ENCODE measurements around the gene ENGASE. TPM values are rescaled to one million over a fixed set of nuclear protein-coding genes. Genes with fewer than 3 reads are reported as not detected.

ENGASE gene
- polyA plus RNA-seq, 1 of the 3 experiments (the other 2 are of a cell fraction): 30.1 TPM

- peaks cover 7 to 48% of the 10 kb centered on the region in 2 experiments for H3K36me3 ChIP-seq (replicated peaks in 1 of 2; ENCODE audit: control insufficient read depth in 1 of 2, insufficient read depth in 2 of 2, low read length in 1 of 2)
These were observed 10.7 kb downstream of the ENGASE start for GRCh38 chr17:79085154-79085920.

GRCh38 chr17:79085921-79086551 lies 11.4 kb downstream of the ENGASE start:
- ChIA-PET POLR2A (interaction anchor here (1.7 kb wide), 1 partner anchor 59 kb away, joined by 7 read pairs; no protein-coding TSS in a partner anchor), CTCF (interaction anchor here (1.1 to 45.1 kb wide), 25 partner anchors 12 to 317 kb away, joined by 3 to 1305 read pairs (median 22); partner anchors contain the start of gene ENGASE)
- H3K4me2 ChIP-seq: no peak overlapping the region
- no peaks in the 10 kb centered on the region for H3K9me2 ChIP-seq
- H3K27me3 ChIP-seq (ENCODE audit: insufficient read depth): no peaks in the 10 kb centered on the region
- H3F3A ChIP-seq (replicated peaks; ENCODE audit: insufficient read depth): peaks cover 3% of the 10 kb centered on the region
- H2AFZ ChIP-seq (ENCODE audit: low read depth): no peak overlapping the region
- no peak overlapping the region for H3K9ac ChIP-seq
- H4K20me1 ChIP-seq (ENCODE audit: insufficient read depth): peaks cover 31% of the 10 kb centered on the region
- H3K27ac ChIP-seq (ENCODE audit: low read depth in 2 of 2, low read length in 1 of 2): no peak overlapping the region
- H3K36me3 ChIP-seq (replicated peaks in 1 of 2; ENCODE audit: control insufficient read depth in 1 of 2, insufficient read depth in 2 of 2, low read length in 1 of 2): peaks cover 7 to 43% of the 10 kb centered on the region in 2 experiments
- DNase-seq: no peak
- H3K4me1 ChIP-seq (ENCODE audit: control insufficient read depth in 1 of 2, insufficient read depth in 2 of 2, low read depth in 1 of 2, low read length in 1 of 2): peaks cover 0 to 13% of the 10 kb centered on the region in 2 experiments; a peak in 1 of 4 replicates
- no peak overlapping the region for H3K4me3 ChIP-seq (ENCODE audit: low read depth in 2 of 2, low read length in 1 of 2)
- WGBS (ENCODE audit: low lambda C conversion rate): 91% methylated on average over 26 of the region's 28 CpGs
- H3K9me3 ChIP-seq: no peaks in the 10 kb centered on the region
- no peaks in the 10 kb centered on the region for H3K79me2 ChIP-seq (ENCODE audit: insufficient read depth)
- TF ChIP-seq TEAD4 (IDR thresholded peaks at IDR 0.05; ENCODE audit: borderline replicate concordance, insufficient read depth) (no peak), JUND (IDR thresholded peaks at IDR 0.05) (no peak), YY1 (IDR thresholded peaks at IDR 0.05; ENCODE audit: low read depth) (no peak), NRF1 (IDR thresholded peaks at IDR 0.05; ENCODE audit: low read depth, low read length) (no peak), CTCF (IDR thresholded peaks at IDR 0.05) (no peak), REST (IDR thresholded peaks at IDR 0.05; ENCODE audit: low read depth, low read length) (no peak), MXI1 (IDR thresholded peaks at IDR 0.05; ENCODE audit: low read depth, low read length) (no peak), RAD21 (IDR thresholded peaks at IDR 0.05; ENCODE audit: low read length) (no peak), TAF1 (IDR thresholded peaks at IDR 0.05; ENCODE audit: borderline replicate concordance, low read depth, low read length) (no peak), MAX (IDR thresholded peaks at IDR 0.05; ENCODE audit: low read depth) (no peak), TCF12 (IDR thresholded peaks at IDR 0.05) (no peak), MEF2A (IDR thresholded peaks at IDR 0.05; ENCODE audit: borderline replicate concordance, low read depth) (no peak), FOXM1 (IDR thresholded peaks at IDR 0.05; ENCODE audit: low read depth) (no peak), EP300 (IDR thresholded peaks at IDR 0.05; ENCODE audit: borderline replicate concordance in 1 of 2, low read depth in 1 of 2, low read length in 1 of 2) (no peak)

More at GRCh38 chr17:79085154-79085920, 10.7 kb downstream of the ENGASE start:
- Histone ChIP-seq H3K79me2 (ENCODE audit: insufficient read depth) (no peaks in the 10 kb centered on the region), H2AFZ (ENCODE audit: low read depth) (no peak overlapping the region), H3K27ac (ENCODE audit: low read depth in 2 of 2, low read length in 1 of 2) (no peak overlapping the region), H3K27me3 (ENCODE audit: insufficient read depth) (no peaks in the 10 kb centered on the region), H3F3A (replicated peaks; ENCODE audit: insufficient read depth) (peaks cover 3% of the 10 kb centered on the region), H3K9me2 (no peaks in the 10 kb centered on the region), H4K20me1 (ENCODE audit: insufficient read depth) (peaks cover 31% of the 10 kb centered on the region), H3K9me3 (no peaks in the 10 kb centered on the region), H3K9ac (no peak overlapping the region), H3K4me1 (ENCODE audit: control insufficient read depth in 1 of 2, insufficient read depth in 2 of 2, low read depth in 1 of 2, low read length in 1 of 2) (peaks cover 0 to 13% of the 10 kb centered on the region in 2 experiments; a peak in 1 of 4 replicates), H3K4me2 (no peak overlapping the region), H3K4me3 (ENCODE audit: low read depth in 2 of 2, low read length in 1 of 2) (no peak overlapping the region)
- DNase-seq: no peak
- WGBS (ENCODE audit: low lambda C conversion rate): 87% methylated on average over 19 of the region's 30 CpGs
- POLR2A ChIA-PET: interaction anchor here (1.7 kb wide), 1 partner anchor 58 kb away, joined by 7 read pairs; no protein-coding TSS in a partner anchor
- CTCF ChIA-PET: interaction anchor here (0.9 to 45.1 kb wide), 21 partner anchors 11 to 623 kb away, joined by 3 to 1305 read pairs (median 8); partner anchors contain the start of gene ENGASE
- no peak for TF ChIP-seq MXI1 (IDR thresholded peaks at IDR 0.05; ENCODE audit: low read depth, low read length)
- no peak for TF ChIP-seq EP300 (IDR thresholded peaks at IDR 0.05; ENCODE audit: borderline replicate concordance in 1 of 2, low read depth in 1 of 2, low read length in 1 of 2)
